SK-N-SH (cell line): ENCODE results near the gene PSMC3. TPM values are rescaled to one million over a fixed set of nuclear protein-coding genes. Genes with fewer than 3 reads are reported as not detected.

ENCODE experiments used
- CTCF ChIA-PET: fragments of 300-600, 350-600 bp; formaldehyde crosslinking; extraction: SDS; loops from one replicate; lab custom pipeline; 2021; lab: Yijun Ruan, JAX
- POLR2A ChIA-PET: fragments of 350-600 bp; sonication (Branson Sonifier 250); formaldehyde crosslinking; extraction: SDS; loops from one replicate; lab custom pipeline; 2020; ENCODE audit warnings: antibody characterized with exemption, inconsistent platforms; lab: Yijun Ruan, JAX
- DNase-seq: peaks from one replicate; pipeline ENCODE4 v3.0.0; 2012
- H2AFZ ChIP-seq: fragments of 200-600 bp; sonication (generic); 2 replicates; pipeline ENCODE4 v1.8.1; 2016; ENCODE audit warnings: antibody characterized with exemption, mild to moderate bottlenecking, low read depth
- H3F3A ChIP-seq: fragments of 200-600 bp; sonication (generic); replicated peaks from 2 replicates; pipeline ENCODE3; 2016; ENCODE audit warnings: antibody characterized with exemption, mild to moderate bottlenecking; ENCODE audit not compliant: insufficient read depth
- H3K27ac ChIP-seq, 2 experiments: fragments of 200-500 bp in 1 of 2; fragments of 200-600 bp in 1 of 2; sonication (Bioruptor generic) in 1 of 2; sonication (generic), shearing (Covaris generic) in 1 of 2; 2 replicates each; pipeline versions ENCODE4 v1.5.1 to v1.6.1; 2014 to 2016; ENCODE audit warnings: low read depth in 2 of 2, inconsistent platforms in 1 of 2, low read length in 1 of 2, mild to moderate bottlenecking in 1 of 2, mixed read lengths in 1 of 2
- H3K27me3 ChIP-seq: fragments of 200-600 bp; sonication (generic), shearing (Covaris generic); 2 replicates; pipeline ENCODE4 v1.6.1; 2016; ENCODE audit warnings: mixed run types; ENCODE audit not compliant: insufficient read depth
- H3K36me3 ChIP-seq, 2 experiments: fragments of 200-500 bp in 1 of 2; fragments of 200-600 bp in 1 of 2; sonication (Bioruptor generic) in 1 of 2; sonication (generic) in 1 of 2; replicated peaks in 1 of 2; 2 replicates each; pipeline versions ENCODE3 to v1.5.1; 2014 to 2016; ENCODE audit warnings: low read length in 1 of 2, mild to moderate bottlenecking in 1 of 2; ENCODE audit not compliant: insufficient read depth in 2 of 2, control insufficient read depth in 1 of 2
- H3K4me1 ChIP-seq, 2 experiments: fragments of 200-500 bp in 1 of 2; fragments of 200-600 bp in 1 of 2; sonication (Bioruptor generic) in 1 of 2; sonication (generic), shearing (Covaris generic) in 1 of 2; 2 replicates each; pipeline versions ENCODE4 v1.5.1 to v1.6.1; 2014 to 2016; ENCODE audit warnings: low read depth in 1 of 2, low read length in 1 of 2, mixed run types in 1 of 2; ENCODE audit not compliant: insufficient read depth in 2 of 2, control insufficient read depth in 1 of 2
- H3K4me2 ChIP-seq: fragments of 200-600 bp; sonication (generic), shearing (Covaris generic); 2 replicates; pipeline ENCODE4 v1.6.1; 2017; ENCODE audit warnings: mixed run types
- H3K4me3 ChIP-seq, 2 experiments: fragments of 200-500 bp in 1 of 2; fragments of 200-600 bp in 1 of 2; sonication (Bioruptor generic) in 1 of 2; sonication (generic), shearing (Covaris generic) in 1 of 2; 2 replicates each; pipeline versions ENCODE4 v1.5.1 to v1.8.1; 2014 to 2016; ENCODE audit warnings: low read depth in 2 of 2, inconsistent platforms in 1 of 2, low read length in 1 of 2, mild to moderate bottlenecking in 1 of 2, mixed read lengths in 1 of 2, moderate library complexity in 1 of 2
- H3K79me2 ChIP-seq: fragments of 200-600 bp; sonication (generic); 2 replicates; pipeline ENCODE4 v1.8.1; 2017; ENCODE audit warnings: mild to moderate bottlenecking; ENCODE audit not compliant: insufficient read depth
- H3K9ac ChIP-seq: fragments of 200-600 bp; sonication (generic); 2 replicates; pipeline ENCODE4 v1.6.1; 2017; ENCODE audit warnings: mixed run types
- H3K9me2 ChIP-seq: fragments of 200-600 bp; sonication (generic); 2 replicates; pipeline ENCODE4 v1.6.1; 2017; ENCODE audit warnings: mixed run types
- H3K9me3 ChIP-seq: fragments of 200-600 bp; sonication (generic); 2 replicates; pipeline ENCODE4 v1.6.1; 2017; ENCODE audit warnings: mixed run types, mild to moderate bottlenecking, moderate library complexity
- H4K20me1 ChIP-seq: fragments of 200-600 bp; sonication (generic); 2 replicates; pipeline ENCODE4 v1.6.1; 2017; ENCODE audit warnings: mild to moderate bottlenecking, mixed run types; ENCODE audit not compliant: insufficient read depth
- ELF1 ChIP-seq: IDR thresholded peaks from 2 replicates; pipeline ENCODE4 v1.4.0; 2012
- EP300 ChIP-seq, 2 experiments: IDR thresholded peaks; 2 replicates each; pipeline versions ENCODE4 v1.4.0 to v1.6.1; 2012; ENCODE audit warnings: borderline replicate concordance in 1 of 2, low read depth in 1 of 2, low read length in 1 of 2
- GABPA ChIP-seq: IDR thresholded peaks from 2 replicates; pipeline ENCODE4 v1.4.0; 2012; ENCODE audit warnings: low read depth, mild to moderate bottlenecking
- JUND ChIP-seq: IDR thresholded peaks from 2 replicates; pipeline ENCODE4 v1.4.0; 2012
- MXI1 ChIP-seq: IDR thresholded peaks from 2 replicates; pipeline ENCODE4 v1.6.1; 2012; ENCODE audit warnings: mild to moderate bottlenecking, low read depth, low read length, improper control_type of control experiment
- NFIC ChIP-seq: IDR thresholded peaks from 2 replicates; pipeline ENCODE4 v1.4.0; 2012; ENCODE audit warnings: borderline replicate concordance
- RFX5 ChIP-seq: IDR thresholded peaks from 2 replicates; pipeline ENCODE4 v1.6.1; 2012; ENCODE audit warnings: mild to moderate bottlenecking, improper control_type of control experiment, low read length
- RXRA ChIP-seq: IDR thresholded peaks from 2 replicates; pipeline ENCODE4 v1.4.0; 2012; ENCODE audit warnings: low read depth, mild to moderate bottlenecking, borderline replicate concordance
- SMC3 ChIP-seq: IDR thresholded peaks from 2 replicates; pipeline ENCODE4 v1.6.1; 2012; ENCODE audit warnings: low read depth, low read length, improper control_type of control experiment
- YY1 ChIP-seq: IDR thresholded peaks from 2 replicates; pipeline ENCODE4 v1.4.0; 2012; ENCODE audit warnings: low read depth, mild to moderate bottlenecking
- WGBS: methylation state at CpG from one replicate; pipeline ENCODE4 v1.1.6; 2017; ENCODE audit warnings: low lambda C conversion rate; 5-methylcytosine and 5-hydroxymethylcytosine counted together
- polyA plus RNA-seq, 3 experiments: library from polyadenylated mRNA; depleted of rRNA; stranded (reverse); fragments of >200 nt; gene quantifications; 2 replicates each; pipeline ENCODE4 v1.2.3, GENCODE V29; 2012
- TF ChIP-seq, protein P1 (sequence below): IDR thresholded peaks from 2 replicates; pipeline ENCODE4 v1.4.0; 2012; ENCODE audit warnings: low read depth
- TF ChIP-seq, protein P2 (sequence below): fragments of 150-350 bp; IDR thresholded peaks from 2 replicates; pipeline ENCODE4 v1.6.1; 2017; ENCODE audit warnings: antibody characterized with exemption, low read length, low read depth, borderline replicate concordance
- TF ChIP-seq, protein P3 (sequence below): IDR thresholded peaks from 2 replicates; pipeline ENCODE4 v1.4.0; 2012; ENCODE audit warnings: low read depth, borderline replicate concordance
- TF ChIP-seq, protein P4 (sequence below): IDR thresholded peaks from 2 replicates; pipeline ENCODE4 v1.4.0; 2012; ENCODE audit warnings: low read depth, borderline replicate concordance

The PSMC3 gene
- polyA plus RNA-seq, 1 of the 3 experiments (the other 2 are of a cell fraction), result 184 TPM

DNA sequence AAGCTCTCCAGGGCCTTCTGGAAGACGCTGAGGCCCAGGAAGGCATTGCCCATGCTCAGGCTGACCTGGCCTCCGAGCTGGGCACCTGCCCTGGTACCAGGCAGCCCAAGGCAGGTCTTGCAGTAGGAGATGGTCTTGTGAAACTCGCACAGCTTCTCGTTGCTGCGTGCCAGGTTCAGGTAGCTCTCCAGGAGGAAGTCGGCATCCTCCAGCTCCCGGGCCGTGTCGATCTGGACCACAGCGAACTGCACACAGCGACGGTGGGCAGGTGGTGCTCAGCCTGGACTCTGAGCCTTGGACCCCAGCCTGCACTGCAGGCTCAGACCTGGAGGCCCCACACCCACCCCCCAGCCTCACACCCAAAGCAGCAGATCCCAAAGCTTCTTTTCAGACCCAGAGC is 21.7 kb upstream of the PSMC3 start:
- H4K20me1 ChIP-seq, result no peaks in the 10 kb centered on the region
- H3K27me3 ChIP-seq, result no peaks in the 10 kb centered on the region
- H3K27ac ChIP-seq, result no peak overlapping the region
- H3K4me1 ChIP-seq, result peaks cover 0 to 11% of the 10 kb centered on the region in 2 experiments; a peak in 1 of 4 replicates
- no peaks in the 10 kb centered on the region for H3F3A ChIP-seq
- H3K9ac ChIP-seq, result no peak overlapping the region
- whole genome bisulfite sequencing, result 100% methylated on average over 1 of the region's 12 CpGs
- H2AFZ ChIP-seq, result no peak overlapping the region
- H3K79me2 ChIP-seq, result no peaks in the 10 kb centered on the region
- ChIA-PET CTCF (interaction anchor here (1.1 kb wide), 1 partner anchor 21 kb away, joined by 4 read pairs; the partner anchor contains the start of gene PSMC3), POLR2A (no interaction called here)
- H3K4me2 ChIP-seq, result no peak overlapping the region
- H3K4me3 ChIP-seq, result no peak overlapping the region
- H3K36me3 ChIP-seq, result no peaks in the 10 kb centered on the region
- TF ChIP-seq, protein P1, sequence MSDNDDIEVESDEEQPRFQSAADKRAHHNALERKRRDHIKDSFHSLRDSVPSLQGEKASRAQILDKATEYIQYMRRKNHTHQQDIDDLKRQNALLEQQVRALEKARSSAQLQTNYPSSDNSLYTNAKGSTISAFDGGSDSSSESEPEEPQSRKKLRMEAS, result no peak
- no peaks in the 10 kb centered on the region for H3K9me3 ChIP-seq
- no peaks in the 10 kb centered on the region for H3K9me2 ChIP-seq
- DNase-seq, result no peak

DNA sequence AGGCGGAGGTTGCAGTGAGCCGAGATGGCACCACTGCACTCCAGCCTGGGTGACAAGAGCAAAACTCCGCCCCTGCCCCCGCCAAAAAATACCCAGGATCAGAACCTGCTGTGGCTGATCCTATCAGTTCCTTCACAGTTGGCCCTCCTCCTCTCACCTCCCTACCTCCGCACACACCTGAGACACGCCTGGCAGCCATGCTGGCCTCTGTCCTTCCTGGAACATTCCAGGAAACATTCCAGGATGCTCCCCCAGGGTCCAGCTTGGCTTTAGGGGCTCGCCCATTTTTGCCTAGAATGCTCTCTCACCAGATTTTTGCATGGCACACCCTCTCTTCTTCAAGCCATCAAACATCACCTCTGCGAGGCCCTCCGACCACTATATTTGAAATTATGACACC is 20.6 kb upstream of the PSMC3 start:
- H3K9me2 ChIP-seq, result no peaks in the 10 kb centered on the region
- no peaks in the 10 kb centered on the region for H3K79me2 ChIP-seq
- H3K9me3 ChIP-seq, result no peaks in the 10 kb centered on the region
- ChIA-PET POLR2A (no interaction called here), CTCF (interaction anchor here (1.5 kb wide), 1 partner anchor 10 kb away, joined by 3 read pairs; no protein-coding TSS in a partner anchor)
- no peak for DNase-seq
- no peak overlapping the region for H3K4me3 ChIP-seq
- H4K20me1 ChIP-seq, result no peaks in the 10 kb centered on the region
- H3K27ac ChIP-seq, result no peak overlapping the region
- H3K27me3 ChIP-seq, result no peaks in the 10 kb centered on the region
- peaks cover 0 to 11% of the 10 kb centered on the region in 2 experiments; a peak in 1 of 4 replicates for H3K4me1 ChIP-seq
- no peak overlapping the region for H3K4me2 ChIP-seq
- H3K36me3 ChIP-seq, result no peaks in the 10 kb centered on the region
- no peak overlapping the region for H3K9ac ChIP-seq
- no peak for TF ChIP-seq MXI1
- no peak for TF ChIP-seq JUND
- TF ChIP-seq GABPA, result no peak
- no peak for TF ChIP-seq NFIC
- no peak for TF ChIP-seq RFX5
- TF ChIP-seq, protein P2, sequence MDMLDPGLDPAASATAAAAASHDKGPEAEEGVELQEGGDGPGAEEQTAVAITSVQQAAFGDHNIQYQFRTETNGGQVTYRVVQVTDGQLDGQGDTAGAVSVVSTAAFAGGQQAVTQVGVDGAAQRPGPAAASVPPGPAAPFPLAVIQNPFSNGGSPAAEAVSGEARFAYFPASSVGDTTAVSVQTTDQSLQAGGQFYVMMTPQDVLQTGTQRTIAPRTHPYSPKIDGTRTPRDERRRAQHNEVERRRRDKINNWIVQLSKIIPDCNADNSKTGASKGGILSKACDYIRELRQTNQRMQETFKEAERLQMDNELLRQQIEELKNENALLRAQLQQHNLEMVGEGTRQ, result no peak
- no peak for TF ChIP-seq SMC3
- TF ChIP-seq RXRA, result no peak
- TF ChIP-seq ELF1, result no peak
- TF ChIP-seq, protein P3, sequence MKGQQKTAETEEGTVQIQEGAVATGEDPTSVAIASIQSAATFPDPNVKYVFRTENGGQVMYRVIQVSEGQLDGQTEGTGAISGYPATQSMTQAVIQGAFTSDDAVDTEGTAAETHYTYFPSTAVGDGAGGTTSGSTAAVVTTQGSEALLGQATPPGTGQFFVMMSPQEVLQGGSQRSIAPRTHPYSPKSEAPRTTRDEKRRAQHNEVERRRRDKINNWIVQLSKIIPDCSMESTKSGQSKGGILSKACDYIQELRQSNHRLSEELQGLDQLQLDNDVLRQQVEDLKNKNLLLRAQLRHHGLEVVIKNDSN, result no peak
- no peak for TF ChIP-seq YY1
- TF ChIP-seq, protein P4, sequence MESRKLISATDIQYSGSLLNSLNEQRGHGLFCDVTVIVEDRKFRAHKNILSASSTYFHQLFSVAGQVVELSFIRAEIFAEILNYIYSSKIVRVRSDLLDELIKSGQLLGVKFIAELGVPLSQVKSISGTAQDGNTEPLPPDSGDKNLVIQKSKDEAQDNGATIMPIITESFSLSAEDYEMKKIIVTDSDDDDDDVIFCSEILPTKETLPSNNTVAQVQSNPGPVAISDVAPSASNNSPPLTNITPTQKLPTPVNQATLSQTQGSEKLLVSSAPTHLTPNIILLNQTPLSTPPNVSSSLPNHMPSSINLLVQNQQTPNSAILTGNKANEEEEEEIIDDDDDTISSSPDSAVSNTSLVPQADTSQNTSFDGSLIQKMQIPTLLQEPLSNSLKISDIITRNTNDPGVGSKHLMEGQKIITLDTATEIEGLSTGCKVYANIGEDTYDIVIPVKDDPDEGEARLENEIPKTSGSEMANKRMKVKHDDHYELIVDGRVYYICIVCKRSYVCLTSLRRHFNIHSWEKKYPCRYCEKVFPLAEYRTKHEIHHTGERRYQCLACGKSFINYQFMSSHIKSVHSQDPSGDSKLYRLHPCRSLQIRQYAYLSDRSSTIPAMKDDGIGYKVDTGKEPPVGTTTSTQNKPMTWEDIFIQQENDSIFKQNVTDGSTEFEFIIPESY, result no peak
- no peak for TF ChIP-seq EP300 (IDR thresholded peaks at IDR 0.05; ENCODE audit: borderline replicate concordance in 1 of 2, low read depth in 1 of 2, low read length in 1 of 2)
- WGBS, result 96% methylated on average over 8 of the region's 9 CpGs
- no peak overlapping the region for H2AFZ ChIP-seq
- H3F3A ChIP-seq, result no peaks in the 10 kb centered on the region
